ENCODE data around the gene FGD4.

FGD4 gene

GRCh38 chr12:32407795-32408194 lies 8.4 kb downstream of the FGD4 start:
- DNase-seq (ENCODE audit: low spot score) = no peak

- DNase-seq (ENCODE audit: low spot score) = no peak
Observed at GRCh38 chr12:32413412-32413811, 14.1 kb downstream of the FGD4 start.

- DNase-seq (ENCODE audit: low spot score) = no peak
Observed at GRCh38 chr12:32418221-32418620, 18.9 kb downstream of the FGD4 start.

GRCh38 chr12:32418903-32419519 lies 19.7 kb downstream of the FGD4 start:
- DNase-seq (ENCODE audit: low spot score) = no peak

GRCh38 chr12:32419520-32419960 lies 20.2 kb downstream of the FGD4 start:
- no peak for DNase-seq (ENCODE audit: low spot score)

- no peak for DNase-seq (ENCODE audit: low spot score)
Observed at GRCh38 chr12:32420356-32420755, 21.0 kb downstream of the FGD4 start.

- DNase-seq (ENCODE audit: low spot score) = no peak
Observed at GRCh38 chr12:32423559-32423958, 24.2 kb downstream of the FGD4 start.

GRCh38 chr12:32431025-32431424 lies 31.7 kb downstream of the FGD4 start:
- no peak for DNase-seq (ENCODE audit: low spot score)

GRCh38 chr12:32435921-32436705 lies 36.8 kb downstream of the FGD4 start:
- DNase-seq (ENCODE audit: low spot score) = no peak

GRCh38 chr12:32437095-32437515 lies 37.7 kb downstream of the FGD4 start:
- DNase-seq (ENCODE audit: low spot score) = no peak

GRCh38 chr12:32440120-32440865 lies 40.9 kb downstream of the FGD4 start:
- no peak for DNase-seq (ENCODE audit: low spot score)

- no peak for DNase-seq (ENCODE audit: low spot score)
Observed at GRCh38 chr12:32443491-32443890, 44.1 kb downstream of the FGD4 start.

- DNase-seq (ENCODE audit: low spot score) = peak; percentile 41
Observed at GRCh38 chr12:32444895-32445294, 45.5 kb downstream of the FGD4 start.

- no peak for DNase-seq (ENCODE audit: low spot score)
Observed at GRCh38 chr12:32445356-32445755, 46.0 kb downstream of the FGD4 start.

- DNase-seq (ENCODE audit: low spot score) = no peak
Observed at GRCh38 chr12:32446316-32447119, 47.2 kb downstream of the FGD4 start.

- DNase-seq (ENCODE audit: low spot score) = no peak
Observed at GRCh38 chr12:32448586-32448985, 49.2 kb downstream of the FGD4 start.

GRCh38 chr12:32450363-32450762 lies 51.0 kb downstream of the FGD4 start:
- no peak for DNase-seq (ENCODE audit: low spot score)

- DNase-seq (ENCODE audit: low spot score) = no peak
Observed at GRCh38 chr12:32450768-32451167, 51.4 kb downstream of the FGD4 start.

GRCh38 chr12:32451816-32452215 lies 52.5 kb downstream of the FGD4 start:
- DNase-seq (ENCODE audit: low spot score) = no peak

GRCh38 chr12:32454075-32454474 lies 54.7 kb downstream of the FGD4 start:
- DNase-seq (ENCODE audit: low spot score) = peak; percentile 30

GRCh38 chr12:32454866-32455265 lies 55.5 kb downstream of the FGD4 start:
- no peak for DNase-seq (ENCODE audit: low spot score)

- DNase-seq (ENCODE audit: low spot score) = peak; percentile 74
Observed at GRCh38 chr12:32455607-32456071, 56.3 kb downstream of the FGD4 start.
